Measurements from ENCODE around the gene SH2D6. TPM values are rescaled to one million over a fixed set of nuclear protein-coding genes. Genes with fewer than 3 reads are reported as not detected.

Gene SH2D6
- total and polyA plus RNA-seq, 3 experiments from 2014 or later: 0.63 to 1.4 TPM; not detected in 1

DNA sequence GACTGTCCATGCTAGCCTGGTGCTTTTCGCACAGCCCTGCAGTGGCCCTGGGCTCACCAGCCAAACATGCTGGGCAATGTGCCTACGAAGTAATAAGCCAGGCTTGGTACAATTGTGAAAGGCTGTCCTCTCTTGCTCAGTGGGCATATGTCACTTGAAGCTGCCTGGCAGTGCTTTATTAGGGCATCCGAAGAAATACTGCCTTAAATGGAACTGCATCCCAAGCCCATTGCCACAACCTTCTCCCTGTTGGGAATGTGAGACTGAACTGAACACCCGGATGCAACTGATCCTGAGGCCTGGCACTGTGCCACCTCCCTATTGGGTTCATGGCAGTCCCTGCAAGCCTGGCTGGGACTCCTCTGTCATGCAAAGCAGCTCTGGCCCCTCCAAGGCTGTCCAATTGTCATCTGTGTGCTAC, 24.2 kb upstream of the SH2D6 start:
- Mint-ChIP-seq H3K27ac (no peak overlapping the region), H3K36me3 (peaks cover 0 to 38% (median 1%) of the 10 kb centered on the region in 3 donors), H3K9me3 (no peaks in the 10 kb centered on the region), H3K27me3 (no peaks in the 10 kb centered on the region), H3K4me3 (no peak overlapping the region), H3K4me1 (peaks cover 5 to 7% (median 5%) of the 10 kb centered on the region in 3 donors)
- Histone ChIP-seq H3K36me3 (ENCODE audit: insufficient read depth, low read length) (no peaks in the 10 kb centered on the region), H3K4me3 (ENCODE audit: low read length) (no peak overlapping the region), H3K4me1 (ENCODE audit: insufficient read depth, low read length) (peaks cover 8% of the 10 kb centered on the region), H3K27me3 (ENCODE audit: insufficient read depth, low read length, poor library complexity, severe bottlenecking) (no peaks in the 10 kb centered on the region), H3K9me3 (ENCODE audit: low read length) (no peaks in the 10 kb centered on the region), H3K27ac (ENCODE audit: low read depth, low read length) (no peak overlapping the region)
- ChIA-PET POLR2A (no interaction called here), CTCF (interaction anchor here (0.9 to 1.6 kb wide), 2 partner anchors 9 to 109 kb away, joined by 3 to 4 read pairs; no protein-coding TSS in a partner anchor)
- no peak for DNase-seq

DNA sequence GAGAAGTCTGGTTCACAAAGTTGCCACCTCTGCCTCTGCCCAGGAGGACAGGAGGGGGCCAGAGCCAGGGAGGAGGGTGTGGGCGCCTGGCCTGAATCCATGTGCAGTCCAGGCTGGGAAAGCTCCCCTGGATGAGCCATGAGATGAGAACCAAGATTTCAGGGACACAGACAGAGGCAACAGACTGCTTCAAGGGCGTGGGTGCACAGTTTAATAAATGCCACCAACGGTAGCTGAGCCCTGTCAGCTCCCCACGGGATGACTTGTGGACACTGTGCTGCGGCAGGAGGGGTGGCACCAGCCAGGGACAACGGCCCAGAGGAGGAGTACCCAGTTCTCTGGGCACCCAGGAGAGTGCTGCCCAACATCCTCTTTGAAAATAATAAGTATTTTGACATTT, 23.5 kb upstream of the SH2D6 start:
- no peaks in the 10 kb centered on the region for H3K27me3 Mint-ChIP-seq
- Histone ChIP-seq H3K36me3 (ENCODE audit: insufficient read depth, low read length) (no peaks in the 10 kb centered on the region), H3K27ac (ENCODE audit: low read depth, low read length) (no peak overlapping the region), H3K27me3 (ENCODE audit: insufficient read depth, low read length, poor library complexity, severe bottlenecking) (no peaks in the 10 kb centered on the region), H3K9me3 (ENCODE audit: low read length) (no peaks in the 10 kb centered on the region), H3K4me3 (ENCODE audit: low read length) (no peak overlapping the region), H3K4me1 (ENCODE audit: insufficient read depth, low read length) (peaks cover 8% of the 10 kb centered on the region)
- POLR2A ChIA-PET: no interaction called here
- CTCF ChIA-PET: no interaction called here
- H3K36me3 Mint-ChIP-seq: peaks cover 0 to 34% (median 1%) of the 10 kb centered on the region in 3 donors
- H3K27ac Mint-ChIP-seq: peak overlapping the region in 2 of 8 donors; percentile 23 to 63
- H3K4me3 Mint-ChIP-seq: no peak overlapping the region
- DNase-seq: no peak
- no peaks in the 10 kb centered on the region for H3K9me3 Mint-ChIP-seq
- peaks cover 5 to 7% (median 5%) of the 10 kb centered on the region in 3 donors for H3K4me1 Mint-ChIP-seq

DNA sequence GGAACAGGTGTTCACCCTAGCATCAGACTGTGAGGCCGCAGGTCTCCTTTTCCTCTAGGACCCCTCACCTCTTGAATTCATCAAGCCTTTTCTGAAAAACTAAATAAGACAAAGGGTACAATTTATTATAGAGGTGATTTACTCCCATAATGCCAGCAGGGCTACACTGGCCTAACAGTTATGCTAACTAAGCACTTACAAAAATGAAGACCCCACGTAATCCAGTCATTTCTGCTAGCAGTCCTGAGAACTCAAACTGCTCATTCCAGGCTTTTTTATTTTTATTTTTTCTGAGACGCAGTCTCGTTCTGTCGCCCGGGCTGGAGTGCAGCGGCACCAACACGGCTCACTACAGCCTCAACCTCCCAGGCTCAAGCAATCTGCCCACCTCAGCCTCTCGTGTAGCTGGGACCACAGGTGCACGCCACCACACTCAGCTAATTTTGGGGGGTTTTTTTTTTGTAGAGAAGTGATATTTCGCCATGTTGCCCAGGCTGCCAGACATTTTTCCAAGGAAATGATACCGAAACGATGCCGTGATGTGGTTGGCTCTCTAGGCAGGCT, 22.5 kb upstream of the SH2D6 start:
- no peak overlapping the region for H3K4me3 Mint-ChIP-seq

DNA sequence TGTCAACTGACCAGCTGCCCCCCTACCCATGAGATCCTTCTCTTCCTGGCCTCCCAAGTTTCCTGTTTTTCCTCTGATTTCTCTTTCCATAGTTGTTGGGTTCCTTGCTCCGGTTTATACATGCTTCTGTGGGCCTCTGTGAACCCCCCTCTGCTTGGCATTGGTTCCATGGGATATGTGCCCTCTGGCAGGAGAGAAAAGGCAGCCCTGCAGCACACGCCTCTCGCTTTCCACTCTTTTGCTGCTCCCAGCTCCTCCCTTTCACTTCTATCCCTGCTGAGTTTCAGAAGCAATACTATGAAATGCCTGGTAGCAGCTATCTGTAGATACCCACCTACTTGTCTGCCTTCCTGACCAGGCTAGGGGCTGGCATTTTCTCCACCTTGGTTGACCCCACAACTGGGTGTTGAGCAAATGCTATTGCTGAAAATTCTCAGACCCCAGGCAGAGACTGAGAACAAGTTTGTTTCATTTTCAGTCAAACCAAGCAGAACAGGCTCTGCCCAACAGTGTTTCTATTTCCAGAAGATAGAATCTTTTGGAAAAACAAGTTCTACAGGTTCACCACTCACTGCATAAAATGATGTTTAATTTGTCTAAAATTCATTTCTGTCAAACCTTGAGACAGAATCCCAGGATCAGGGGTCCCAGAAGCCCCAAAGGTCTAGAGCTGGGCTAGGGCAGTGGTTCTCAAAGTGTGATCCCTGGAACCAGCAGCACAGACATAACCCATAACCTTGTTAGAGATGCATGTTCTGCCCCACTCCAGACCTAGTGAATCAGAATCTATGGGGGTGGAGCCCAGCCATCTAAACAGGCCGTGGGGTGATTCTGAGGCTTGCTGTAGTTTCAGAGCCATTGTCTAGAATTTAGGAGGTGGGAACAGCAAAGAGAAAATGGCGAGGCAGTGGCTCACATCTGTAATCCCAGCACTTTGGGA, 21.7 kb upstream of the SH2D6 start:
- Mint-ChIP-seq H3K27ac (peak overlapping the region in 2 of 8 donors; percentile 37 to 72), H3K9me3 (no peaks in the 10 kb centered on the region), H3K27me3 (no peaks in the 10 kb centered on the region), H3K4me1 (peaks cover 4 to 5% (median 5%) of the 10 kb centered on the region in 3 donors), H3K4me3 (no peak overlapping the region), H3K36me3 (peaks cover 0 to 35% (median 0%) of the 10 kb centered on the region in 3 donors)
- Histone ChIP-seq H3K4me1 (ENCODE audit: insufficient read depth, low read length) (peaks cover 8% of the 10 kb centered on the region), H3K4me3 (ENCODE audit: low read length) (no peak overlapping the region), H3K27me3 (ENCODE audit: insufficient read depth, low read length, poor library complexity, severe bottlenecking) (no peaks in the 10 kb centered on the region), H3K27ac (ENCODE audit: low read depth, low read length) (no peak overlapping the region), H3K36me3 (ENCODE audit: insufficient read depth, low read length) (no peaks in the 10 kb centered on the region), H3K9me3 (ENCODE audit: low read length) (no peaks in the 10 kb centered on the region)
- DNase-seq: no peak
- CTCF ChIA-PET: no interaction called here
- POLR2A ChIA-PET: no interaction called here

More for the DNA sequence above, 22.5 kb upstream of the SH2D6 start:
- H3K4me3 ChIP-seq (ENCODE audit: low read length): no peak overlapping the region
- no peaks in the 10 kb centered on the region for H3K9me3 ChIP-seq (ENCODE audit: low read length)
- no peak for DNase-seq
- no peak overlapping the region for H3K27ac Mint-ChIP-seq
- peaks cover 5 to 7% (median 5%) of the 10 kb centered on the region in 3 donors for H3K4me1 Mint-ChIP-seq
- H3K27me3 Mint-ChIP-seq: no peaks in the 10 kb centered on the region
- H3K36me3 ChIP-seq (ENCODE audit: insufficient read depth, low read length): no peaks in the 10 kb centered on the region
- H3K27ac ChIP-seq (ENCODE audit: low read depth, low read length): no peak overlapping the region
- peaks cover 0 to 37% (median 0%) of the 10 kb centered on the region in 3 donors for H3K36me3 Mint-ChIP-seq
- ChIA-PET POLR2A (no interaction called here), CTCF (no interaction called here)
- H3K27me3 ChIP-seq (ENCODE audit: insufficient read depth, low read length, poor library complexity, severe bottlenecking): no peaks in the 10 kb centered on the region
- peaks cover 8% of the 10 kb centered on the region for H3K4me1 ChIP-seq (ENCODE audit: insufficient read depth, low read length)
- H3K9me3 Mint-ChIP-seq: no peaks in the 10 kb centered on the region

DNA sequence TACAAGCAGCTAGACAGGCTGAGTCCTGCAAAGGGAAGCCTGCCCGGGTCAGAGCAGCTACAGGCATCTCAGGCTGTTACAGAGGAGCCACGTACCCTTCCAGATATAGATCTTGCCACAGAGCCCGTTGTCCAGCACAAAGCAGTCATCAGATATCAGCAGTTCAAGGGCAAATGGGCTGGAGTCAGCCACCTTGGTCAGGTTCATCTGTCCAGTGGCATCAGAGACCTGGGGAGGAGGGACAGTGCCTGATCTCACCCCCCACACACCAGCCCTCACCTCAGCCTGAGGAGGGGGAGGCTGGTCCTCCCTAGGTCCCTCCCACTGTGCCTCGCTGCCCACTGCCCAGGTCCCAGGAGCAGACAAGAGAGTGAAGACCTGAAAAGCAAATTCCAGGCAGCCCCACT, 20.6 kb upstream of the SH2D6 start:
- Histone ChIP-seq H3K4me1 (ENCODE audit: insufficient read depth, low read length) (no peaks in the 10 kb centered on the region), H3K27ac (ENCODE audit: low read depth, low read length) (no peak overlapping the region), H3K36me3 (ENCODE audit: insufficient read depth, low read length) (no peaks in the 10 kb centered on the region), H3K27me3 (ENCODE audit: insufficient read depth, low read length, poor library complexity, severe bottlenecking) (no peaks in the 10 kb centered on the region), H3K4me3 (ENCODE audit: low read length) (no peak overlapping the region), H3K9me3 (ENCODE audit: low read length) (no peaks in the 10 kb centered on the region)
- H3K27ac Mint-ChIP-seq: peak overlapping the region in 1 of 8 donors; percentile 43
- peaks cover 0 to 4% (median 3%) of the 10 kb centered on the region in 5 donors for H3K9me3 Mint-ChIP-seq
- POLR2A ChIA-PET: interaction anchor here (0.6 kb wide), 1 partner anchor 10 kb away, joined by 3 read pairs; no protein-coding TSS in a partner anchor
- CTCF ChIA-PET: no interaction called here
- DNase-seq: no peak
- peaks cover 0 to 37% (median 3%) of the 10 kb centered on the region in 3 donors for H3K36me3 Mint-ChIP-seq
- peaks cover 0 to 1% (median 0%) of the 10 kb centered on the region in 3 donors for H3K4me1 Mint-ChIP-seq
- H3K27me3 Mint-ChIP-seq: no peaks in the 10 kb centered on the region
- H3K4me3 Mint-ChIP-seq: no peak overlapping the region

DNA sequence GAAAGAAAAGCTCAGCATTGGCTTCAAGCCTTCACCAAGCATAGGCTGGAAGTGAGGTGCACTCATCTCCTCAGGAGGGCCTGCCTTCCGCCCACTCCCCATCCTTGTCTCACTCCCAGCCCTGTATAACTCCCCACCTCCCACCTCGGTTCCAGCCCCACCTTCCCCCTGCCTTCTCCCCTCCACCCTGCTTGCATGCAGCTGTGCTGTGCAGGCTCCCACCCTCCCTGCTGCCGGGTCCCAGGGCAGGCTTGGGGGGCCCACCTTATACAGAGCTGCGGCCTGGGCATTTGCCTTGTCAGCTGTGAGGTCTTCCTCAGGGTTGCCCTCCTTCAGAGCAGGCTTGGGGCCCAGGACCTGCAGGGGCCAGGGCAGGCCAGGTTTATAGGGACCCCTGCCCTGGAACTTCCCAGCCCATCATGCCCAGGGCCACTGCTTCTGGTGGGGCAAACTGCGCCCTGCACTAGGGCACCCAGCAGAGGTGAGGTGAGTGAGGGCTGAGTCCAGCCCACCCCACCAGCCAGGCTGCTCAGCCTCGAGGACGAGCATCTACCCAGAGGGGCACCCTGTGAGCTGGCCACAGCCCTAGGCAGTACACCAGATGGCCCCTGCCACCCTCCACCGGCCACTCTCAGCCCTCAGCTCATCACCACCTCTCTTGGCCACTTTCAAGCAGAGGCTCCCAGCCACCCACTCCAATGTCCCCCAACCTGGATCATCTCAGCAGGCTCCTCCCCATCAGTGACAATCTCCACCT, 19.9 kb upstream of the SH2D6 start:
- ChIA-PET CTCF (no interaction called here), POLR2A (interaction anchor here (0.6 kb wide), 1 partner anchor 10 kb away, joined by 3 read pairs; no protein-coding TSS in a partner anchor)
- H3K9me3 ChIP-seq (ENCODE audit: low read length): no peaks in the 10 kb centered on the region
- Mint-ChIP-seq H3K9me3 (peaks cover 5 to 10% (median 9%) of the 10 kb centered on the region in 5 donors), H3K4me3 (no peak overlapping the region), H3K27me3 (no peaks in the 10 kb centered on the region), H3K36me3 (peaks cover 0 to 37% (median 8%) of the 10 kb centered on the region in 3 donors), H3K4me1 (peaks cover 0 to 3% (median 1%) of the 10 kb centered on the region in 3 donors), H3K27ac (peak overlapping the region in 2 of 8 donors; percentile 42 to 85)
- DNase-seq: no peak
- no peaks in the 10 kb centered on the region for H3K4me1 ChIP-seq (ENCODE audit: insufficient read depth, low read length)
- no peaks in the 10 kb centered on the region for H3K36me3 ChIP-seq (ENCODE audit: insufficient read depth, low read length)
- H3K27me3 ChIP-seq (ENCODE audit: insufficient read depth, low read length, poor library complexity, severe bottlenecking): no peaks in the 10 kb centered on the region
- no peak overlapping the region for H3K4me3 ChIP-seq (ENCODE audit: low read length)
- no peak overlapping the region for H3K27ac ChIP-seq (ENCODE audit: low read depth, low read length)

DNA sequence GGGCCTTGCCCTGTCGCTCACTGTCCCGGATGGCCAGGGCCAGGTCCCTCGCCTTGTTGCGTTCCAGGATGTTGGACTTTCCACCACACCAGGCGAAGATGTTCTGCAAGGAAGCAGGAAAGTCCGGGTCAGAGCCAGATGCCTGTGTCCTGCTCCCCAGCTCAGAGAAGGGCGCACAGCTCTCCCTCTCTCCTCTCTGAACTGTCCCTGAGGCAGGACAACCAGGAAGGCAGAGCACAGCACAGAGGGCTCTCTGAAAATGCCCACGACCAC, 19.4 kb upstream of the SH2D6 start:
- H3K9me3 Mint-ChIP-seq: peaks cover 5 to 12% (median 11%) of the 10 kb centered on the region in 5 donors
- H3K4me1 Mint-ChIP-seq: peaks cover 0 to 3% (median 1%) of the 10 kb centered on the region in 3 donors
- no peak overlapping the region for H3K4me3 Mint-ChIP-seq
- H3K4me1 ChIP-seq (ENCODE audit: insufficient read depth, low read length): no peaks in the 10 kb centered on the region
- CTCF ChIA-PET: interaction anchor here (1.1 kb wide), 1 partner anchor 20 kb away, joined by 3 read pairs; the partner anchor contains the start of gene SH2D6
- H3K27me3 ChIP-seq (ENCODE audit: insufficient read depth, low read length, poor library complexity, severe bottlenecking): no peaks in the 10 kb centered on the region
- DNase-seq: no peak
- H3K4me3 ChIP-seq (ENCODE audit: low read length): no peak overlapping the region
- no peaks in the 10 kb centered on the region for H3K36me3 ChIP-seq (ENCODE audit: insufficient read depth, low read length)
- no peak overlapping the region for H3K27ac ChIP-seq (ENCODE audit: low read depth, low read length)
- no peak overlapping the region for H3K27ac Mint-ChIP-seq
- H3K9me3 ChIP-seq (ENCODE audit: low read length): no peaks in the 10 kb centered on the region
- H3K27me3 Mint-ChIP-seq: no peaks in the 10 kb centered on the region
- POLR2A ChIA-PET: no interaction called here
- peaks cover 0 to 38% (median 11%) of the 10 kb centered on the region in 3 donors for H3K36me3 Mint-ChIP-seq

All from CD8-positive, alpha-beta memory T cell (primary cell).